ENCODE results near the gene CD3D. TPM values are rescaled to one million over a fixed set of nuclear protein-coding genes. Genes with fewer than 3 reads are reported as not detected.

Gene CD3D
- total and polyA plus RNA-seq, 7 donors: 1.4 to 57.0 (median 2.1) TPM; not detected in 3

- H3K27ac ChIP-seq: no peak overlapping the region
These were observed 38.3 kb downstream of the CD3D start for GRCh38 chr11:118304227-118304567.

GRCh38 chr11:118301600-118302195 is 40.8 kb downstream of the CD3D start:
- Histone ChIP-seq H3K4me3 (no peak overlapping the region), H3K36me3 (no peaks in the 10 kb centered on the region), H3K27me3 (peaks cover 0 to 14% (median 0%) of the 10 kb centered on the region in 3 donors), H3K27ac (no peak overlapping the region), H3K9me3 (no peaks in the 10 kb centered on the region), H3K4me1 (peaks cover 0 to 7% (median 0%) of the 10 kb centered on the region in 4 donors)
- intact Hi-C loops (cut with DNase I): no loop called here
- 72 to 83% methylated on average over 8 of the region's 8 CpGs for WGBS, 2 donors
- DNase-seq: no peak
- TF ChIP-seq POLR2A (IDR thresholded peaks at IDR 0.05): no peak
- no peak for TF ChIP-seq EP300 (IDR thresholded peaks at IDR 0.05)
- TF ChIP-seq CTCF (IDR thresholded peaks at IDR 0.05): no peak
- TF ChIP-seq POLR2AphosphoS5 (IDR thresholded peaks at IDR 0.05): no peak

More at GRCh38 chr11:118304227-118304567, 38.3 kb downstream of the CD3D start:
- no peaks in the 10 kb centered on the region for H3K4me1 ChIP-seq
- intact Hi-C loops (cut with DNase I): no loop called here
- no peaks in the 10 kb centered on the region for H3K9me3 ChIP-seq
- no peak for TF ChIP-seq POLR2A (IDR thresholded peaks at IDR 0.05)
- TF ChIP-seq EP300 (IDR thresholded peaks at IDR 0.05): no peak
- no peak for TF ChIP-seq POLR2AphosphoS5 (IDR thresholded peaks at IDR 0.05)
- no peak for TF ChIP-seq CTCF (IDR thresholded peaks at IDR 0.05)
- DNase-seq: no peak
- no peak overlapping the region for H3K4me3 ChIP-seq
- H3K36me3 ChIP-seq: no peaks in the 10 kb centered on the region
- H3K27me3 ChIP-seq: peaks cover 0 to 14% (median 0%) of the 10 kb centered on the region in 3 donors
- 69 to 94% methylated on average over 1 of the region's 1 CpG for WGBS, 2 donors

- WGBS, 2 donors: 50 to 59% methylated on average over 3 of the region's 3 CpGs
- TF ChIP-seq CTCF (IDR thresholded peaks at IDR 0.05) (no peak), POLR2A (IDR thresholded peaks at IDR 0.05) (no peak), EP300 (IDR thresholded peaks at IDR 0.05) (no peak), POLR2AphosphoS5 (IDR thresholded peaks at IDR 0.05) (no peak)
- no peaks in the 10 kb centered on the region for H3K27me3 ChIP-seq
- no peak overlapping the region for H3K4me3 ChIP-seq
- H3K36me3 ChIP-seq: no peaks in the 10 kb centered on the region
- intact Hi-C loops (cut with DNase I): no loop called here
- DNase-seq: no peak
- no peak overlapping the region for H3K27ac ChIP-seq
- H3K4me1 ChIP-seq: peaks cover 0 to 7% (median 0%) of the 10 kb centered on the region in 4 donors
- H3K9me3 ChIP-seq: no peaks in the 10 kb centered on the region
These were observed 46.6 kb downstream of the CD3D start for GRCh38 chr11:118295815-118296454.

GRCh38 chr11:118295199-118295598 is 47.3 kb downstream of the CD3D start:
- TF ChIP-seq POLR2A (IDR thresholded peaks at IDR 0.05) (no peak), CTCF (IDR thresholded peaks at IDR 0.05) (no peak), POLR2AphosphoS5 (IDR thresholded peaks at IDR 0.05) (no peak), EP300 (IDR thresholded peaks at IDR 0.05) (no peak)
- no peak for DNase-seq
- no peaks in the 10 kb centered on the region for H3K9me3 ChIP-seq
- WGBS, 2 donors: 68 to 81% methylated on average over 5 of the region's 5 CpGs
- no peak overlapping the region for H3K27ac ChIP-seq
- H3K4me1 ChIP-seq: peaks cover 0 to 7% (median 0%) of the 10 kb centered on the region in 4 donors
- H3K27me3 ChIP-seq: no peaks in the 10 kb centered on the region
- no peak overlapping the region for H3K4me3 ChIP-seq
- H3K36me3 ChIP-seq: no peaks in the 10 kb centered on the region
- intact Hi-C loops (cut with DNase I): no loop called here
